GM12873 (cell line): ENCODE results near the gene ZFAND3.

Source experiments
- CTCF ChIP-seq: IDR thresholded peaks from 2 replicates; pipeline ENCODE4 v1.5.1; 2012; ENCODE audit warnings: low read depth, mild to moderate bottlenecking, moderate library complexity, low read length, control low read depth; ENCODE audit not compliant: insufficient read depth; ENCODE audit errors: missing control alignments

The ZFAND3 gene

GRCh38 chr6:38168126-38168525 lies 348.6 kb downstream of the ZFAND3 start:
- TF ChIP-seq CTCF = no peak

- TF ChIP-seq CTCF = no peak
These were observed 349.2 kb downstream of the ZFAND3 start for GRCh38 chr6:38168699-38169098.

GRCh38 chr6:38169221-38169976 lies 349.9 kb downstream of the ZFAND3 start:
- TF ChIP-seq CTCF = no peak

GRCh38 chr6:38169977-38170526 lies 350.5 kb downstream of the ZFAND3 start:
- TF ChIP-seq CTCF = no peak

GRCh38 chr6:38170666-38171355 lies 351.3 kb downstream of the ZFAND3 start:
- no peak for TF ChIP-seq CTCF

- TF ChIP-seq CTCF = no peak
These were observed 352.6 kb downstream of the ZFAND3 start for GRCh38 chr6:38171997-38172738.
